Neural cell (in vitro differentiated cells): ENCODE measurements around the gene MTREX. TPM values are rescaled to one million over a fixed set of nuclear protein-coding genes. Genes with fewer than 3 reads are reported as not detected.

Experiments used
- H2AFZ ChIP-seq: fragments of 200-600, 300-800 bp; sonication (generic), shearing (Covaris generic); 2 replicates; pipeline ENCODE4 v1.6.0; 2014; ENCODE audit warnings: low read depth, mild to moderate bottlenecking, antibody characterized with exemption, low read length, moderate library complexity
- H3F3A ChIP-seq: fragments of 200-600 bp; shearing (Covaris generic); 2 replicates; pipeline ENCODE4 v1.6.1; 2016; ENCODE audit warnings: mild to moderate bottlenecking, moderate library complexity, mixed read lengths, antibody characterized with exemption, low read length; ENCODE audit not compliant: insufficient read depth, poor library complexity, severe bottlenecking
- H3K27ac ChIP-seq: fragments of 200-600, 300-800 bp; sonication (generic), shearing (Covaris generic); 2 replicates; pipeline ENCODE4 v1.5.1; 2014; ENCODE audit warnings: mild to moderate bottlenecking, low read length, moderate library complexity
- H3K27me3 ChIP-seq: fragments of 300-800, 200-600 bp; sonication (generic), shearing (Covaris generic); 2 replicates; pipeline ENCODE4 v1.6.0; 2014; ENCODE audit warnings: mild to moderate bottlenecking, low read depth, low read length, moderate library complexity; ENCODE audit not compliant: insufficient read depth
- H3K36me3 ChIP-seq: fragments of 300-800, 200-600 bp; sonication (generic), shearing (Covaris generic); 2 replicates; pipeline ENCODE4 v1.5.1; 2014; ENCODE audit warnings: mild to moderate bottlenecking, antibody characterized with exemption, low read length, moderate library complexity; ENCODE audit not compliant: insufficient read depth
- H3K4me2 ChIP-seq: fragments of 300-800, 200-600 bp; sonication (generic), shearing (Covaris generic); 2 replicates; pipeline ENCODE4 v1.6.0; 2014; ENCODE audit warnings: mild to moderate bottlenecking, low read length
- H3K4me3 ChIP-seq: fragments of 300-800, 200-600 bp; sonication (generic), shearing (Covaris generic); 2 replicates; pipeline ENCODE4 v1.5.1; 2014; ENCODE audit warnings: mild to moderate bottlenecking, low read length, moderate library complexity
- H3K79me2 ChIP-seq: fragments of 200-600 bp; shearing (Covaris generic); replicated peaks from 2 replicates; pipeline ENCODE4 v1.6.0; 2014; ENCODE audit warnings: mild to moderate bottlenecking, low read length, moderate library complexity; ENCODE audit not compliant: insufficient read depth
- H3K9ac ChIP-seq: fragments of 300-800, 200-600 bp; sonication (generic), shearing (Covaris generic); 2 replicates; pipeline ENCODE4 v1.6.1; 2016; ENCODE audit warnings: mild to moderate bottlenecking, low read length, mixed read lengths
- H3K9me2 ChIP-seq: fragments of 200-600 bp; shearing (Covaris generic); 2 replicates; pipeline ENCODE4 v1.6.1; 2016; ENCODE audit warnings: mild to moderate bottlenecking, low read length, mixed read lengths; ENCODE audit not compliant: insufficient read depth
- H3K9me3 ChIP-seq: fragments of 200-600, 300-800 bp; sonication (generic), shearing (Covaris generic); 2 replicates; pipeline ENCODE4 v1.6.1; 2016; ENCODE audit warnings: mild to moderate bottlenecking, mixed run types, low read length, moderate library complexity, mixed read lengths
- H4K20me1 ChIP-seq: fragments of 200-600 bp; shearing (Covaris generic); 2 replicates; pipeline ENCODE4 v1.6.1; 2016; ENCODE audit warnings: mild to moderate bottlenecking, mixed run types; ENCODE audit not compliant: insufficient read depth
- CTCF ChIP-seq: fragments of 450-650 bp; IDR thresholded peaks from 2 replicates; pipeline ENCODE4 v1.5.1; 2014; ENCODE audit warnings: antibody characterized with exemption, mild to moderate bottlenecking, moderate library complexity; ENCODE audit not compliant: poor library complexity, severe bottlenecking
- EP300 ChIP-seq: fragments of 450-650 bp; conservative IDR thresholded peaks from 2 replicates; pipeline ENCODE4 v1.6.1; 2014; ENCODE audit warnings: antibody characterized with exemption, mild to moderate bottlenecking, moderate library complexity; ENCODE audit not compliant: poor library complexity, severe bottlenecking
- EZH2 ChIP-seq: fragments of 200-600, 300-800 bp; shearing (Covaris generic), sonication (generic); IDR thresholded peaks from 2 replicates; pipeline ENCODE4 v1.6.1; 2014; ENCODE audit warnings: antibody characterized with exemption, low read length, borderline replicate concordance, mild to moderate bottlenecking; ENCODE audit not compliant: insufficient read depth, poor library complexity, severe bottlenecking
- MXI1 ChIP-seq: fragments of 450-650 bp; conservative IDR thresholded peaks from 2 replicates; pipeline ENCODE4 v1.6.1; 2014; ENCODE audit warnings: antibody characterized with exemption, mild to moderate bottlenecking; ENCODE audit not compliant: poor library complexity, severe bottlenecking
- POLR2AphosphoS5 ChIP-seq: IDR thresholded peaks from 2 replicates; pipeline ENCODE4 v1.6.1; 2012
- RAD21 ChIP-seq: fragments of 450-650 bp; conservative IDR thresholded peaks from 2 replicates; pipeline ENCODE4 v1.6.1; 2014; ENCODE audit warnings: antibody characterized with exemption, mild to moderate bottlenecking, moderate library complexity
- REST ChIP-seq: IDR thresholded peaks from 2 replicates; pipeline ENCODE4 v1.6.1; 2012; ENCODE audit warnings: borderline replicate concordance
- SMC3 ChIP-seq: fragments of 450-650 bp; conservative IDR thresholded peaks from 2 replicates; pipeline ENCODE4 v1.6.1; 2014; ENCODE audit warnings: antibody characterized with exemption, mild to moderate bottlenecking, moderate library complexity; ENCODE audit not compliant: poor library complexity
- TAF1 ChIP-seq: IDR thresholded peaks from 2 replicates; pipeline ENCODE4 v1.6.1; 2012; ENCODE audit warnings: low read depth
- polyA plus RNA-seq: library from polyadenylated mRNA; depleted of rRNA; stranded (reverse); fragments of >200 nt; gene quantifications from 2 replicates; pipeline ENCODE4 v1.2.3, GENCODE V29; 2014

Gene MTREX
- polyA plus RNA-seq, 1 donor from 2014 or later: 77.6 TPM

GRCh38 chr5:55286411-55286933 is 21.3 kb upstream of the MTREX start:
- peaks cover 5% of the 10 kb centered on the region for H3K36me3 ChIP-seq
- TF ChIP-seq EP300 (no peak), REST (no peak), POLR2AphosphoS5 (no peak), TAF1 (no peak), MXI1 (no peak), CTCF (no peak), RAD21 (no peak), SMC3 (no peak), EZH2 (no peak)

GRCh38 chr5:55289808-55290207 is 18.0 kb upstream of the MTREX start:
- H3K9me2 ChIP-seq: no peaks in the 10 kb centered on the region
- H3K27ac ChIP-seq: no peak overlapping the region
- no peak overlapping the region for H3K9ac ChIP-seq
- no peak overlapping the region for H3K4me3 ChIP-seq
- no peak for TF ChIP-seq TAF1
- no peak for TF ChIP-seq MXI1
- TF ChIP-seq EZH2: no peak
- TF ChIP-seq EP300: no peak
- no peak for TF ChIP-seq POLR2AphosphoS5
- no peak for TF ChIP-seq RAD21
- no peak for TF ChIP-seq CTCF
- no peak for TF ChIP-seq SMC3
- no peak for TF ChIP-seq REST
- H3K27me3 ChIP-seq: no peaks in the 10 kb centered on the region
- no peak overlapping the region for H3K4me2 ChIP-seq
- no peaks in the 10 kb centered on the region for H3K9me3 ChIP-seq
- H3F3A ChIP-seq: no peaks in the 10 kb centered on the region
- H3K79me2 ChIP-seq: no peaks in the 10 kb centered on the region
- peaks cover 15% of the 10 kb centered on the region for H3K36me3 ChIP-seq
- H4K20me1 ChIP-seq: no peaks in the 10 kb centered on the region
- H2AFZ ChIP-seq: no peak overlapping the region

More at GRCh38 chr5:55286411-55286933, 21.3 kb upstream of the MTREX start:
- Histone ChIP-seq H3K9me2 (no peaks in the 10 kb centered on the region), H3K27ac (no peak overlapping the region), H3K79me2 (no peaks in the 10 kb centered on the region), H3K9me3 (no peaks in the 10 kb centered on the region), H2AFZ (no peak overlapping the region), H3K27me3 (no peaks in the 10 kb centered on the region), H3K9ac (no peak overlapping the region), H3K4me3 (no peak overlapping the region), H3F3A (no peaks in the 10 kb centered on the region), H3K4me2 (no peak overlapping the region), H4K20me1 (no peaks in the 10 kb centered on the region)
